T-helper 9 cell (primary cell): Measurements from ENCODE around the gene SNAP23.

Source experiments
- DNase-seq: peaks from one replicate; pipeline ENCODE4 v3.0.0-alpha.2; 2020
- total RNA-seq, 2 donors: gene quantifications; one replicate each; lab custom pipeline; 2026; lab: John Stamatoyannopoulos, UW

SNAP23 gene
- total RNA-seq = 52.4 to 80.6 reads per million in 2 donors

DNA sequence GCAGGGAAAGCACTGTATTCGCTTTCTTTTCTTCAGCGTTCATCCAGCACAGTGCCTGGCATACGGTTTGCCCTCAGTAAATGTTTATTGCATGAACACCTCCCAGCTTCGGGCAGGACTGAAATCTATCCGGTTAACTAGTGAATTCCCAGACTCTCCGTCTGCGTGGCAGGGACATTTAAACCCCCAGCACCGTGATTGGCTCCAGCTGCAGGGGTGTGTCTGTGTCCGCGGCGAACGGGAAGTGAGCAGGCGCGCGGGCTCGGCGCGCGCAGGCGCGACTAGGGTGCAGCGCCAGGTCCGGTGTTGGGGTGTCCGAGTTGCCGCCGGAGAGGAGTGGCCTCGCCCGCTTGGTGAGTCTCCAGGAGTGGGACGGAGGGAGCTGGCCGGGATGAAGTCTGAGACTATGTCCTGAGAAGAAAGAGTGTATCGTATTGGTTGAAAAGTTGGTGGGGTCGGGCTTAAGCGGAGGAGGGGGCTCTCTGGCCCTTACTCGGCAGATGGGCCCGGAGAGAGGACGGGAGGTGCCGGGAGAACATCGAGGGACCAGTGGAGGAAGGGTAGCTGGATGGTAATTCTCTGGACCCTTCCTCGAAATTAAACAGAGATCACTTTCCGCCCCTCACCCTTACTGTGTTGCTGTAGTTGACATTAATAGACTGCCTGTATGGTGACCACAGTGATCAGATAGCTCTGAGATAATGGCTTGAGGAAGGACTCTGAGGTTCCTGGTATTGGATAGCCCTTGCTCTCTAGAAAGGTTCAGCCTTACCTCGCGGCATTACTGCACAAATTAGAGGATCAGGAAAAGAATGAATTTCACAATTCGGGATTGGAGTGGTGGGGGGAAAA is at the start of gene SNAP23:
SNAP23 (plus strand) TSS at position 274 of the 852 bp plus-strand sequence. CDS start 16,213 bp downstream, outside the sequence.
- peak; percentile 69 for DNase-seq

GRCh38 chr15:42447599-42447998 is 47.8 kb upstream of the SNAP23 start:
- DNase-seq = no peak

- no peak for DNase-seq
These were observed 47.2 kb upstream of the SNAP23 start for GRCh38 chr15:42448281-42448680.

- no peak for DNase-seq
These were observed 45.5 kb upstream of the SNAP23 start for GRCh38 chr15:42449770-42450424.

DNA sequence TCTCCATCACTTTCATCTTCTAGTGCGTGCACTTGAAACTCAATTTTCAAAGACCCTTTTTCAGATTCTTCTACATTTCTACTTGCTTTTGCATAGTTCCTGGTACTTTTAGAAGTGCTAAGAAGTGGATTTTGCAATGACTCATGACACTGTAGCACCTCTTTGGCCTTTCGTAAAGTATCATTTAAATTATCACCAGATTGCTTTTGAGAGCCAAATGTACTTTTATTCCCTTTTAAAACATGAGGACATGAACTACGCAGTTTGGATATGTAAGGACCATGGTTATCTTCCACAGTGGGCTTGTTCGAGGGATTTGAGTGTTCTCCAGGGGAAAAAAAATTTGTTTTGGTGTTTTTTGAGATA is 45.0 kb upstream of the SNAP23 start:
- DNase-seq = no peak

DNA sequence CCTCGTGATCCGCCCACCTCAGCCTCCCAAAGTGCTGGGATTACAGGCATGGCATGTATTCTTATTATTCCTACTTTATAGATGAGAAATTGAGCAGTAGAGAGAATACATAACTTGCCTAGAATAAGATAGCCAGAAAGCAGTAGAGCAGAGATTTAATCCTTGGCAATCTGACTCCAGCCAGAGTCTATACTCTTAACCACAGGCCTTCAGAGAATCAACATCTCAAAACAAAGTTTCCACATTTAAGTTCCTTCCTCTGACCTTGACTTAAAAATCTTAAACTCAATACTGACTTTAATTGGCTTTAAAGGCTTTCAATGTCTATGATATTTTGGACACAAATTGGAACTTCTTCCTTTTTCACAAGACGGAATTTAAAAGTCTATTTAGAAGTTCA is 41.6 kb upstream of the SNAP23 start:
- no peak for DNase-seq

GRCh38 chr15:42456531-42456930 is 38.9 kb upstream of the SNAP23 start:
- DNase-seq = no peak

DNA sequence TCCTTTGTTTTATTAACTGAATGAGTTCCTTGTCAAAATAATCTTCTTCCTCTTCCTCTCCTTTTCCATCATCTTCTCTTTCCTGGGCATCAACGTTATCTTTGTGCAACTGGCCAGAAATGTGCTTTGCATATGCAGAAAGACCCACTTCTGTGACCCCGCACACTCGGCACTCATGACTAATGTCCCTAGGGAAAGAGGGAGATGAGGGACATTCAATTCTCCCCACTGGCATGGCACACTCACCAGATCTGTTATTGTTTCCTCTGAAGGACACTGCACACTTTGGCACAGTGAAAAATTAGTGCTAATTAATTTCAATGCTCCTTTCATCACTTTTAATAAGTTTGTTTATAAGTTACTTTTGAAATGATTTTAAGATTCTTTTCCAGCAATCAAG is 38.5 kb upstream of the SNAP23 start:
- no peak for DNase-seq

GRCh38 chr15:42457445-42458442 is 37.7 kb upstream of the SNAP23 start:
- no peak for DNase-seq

DNA sequence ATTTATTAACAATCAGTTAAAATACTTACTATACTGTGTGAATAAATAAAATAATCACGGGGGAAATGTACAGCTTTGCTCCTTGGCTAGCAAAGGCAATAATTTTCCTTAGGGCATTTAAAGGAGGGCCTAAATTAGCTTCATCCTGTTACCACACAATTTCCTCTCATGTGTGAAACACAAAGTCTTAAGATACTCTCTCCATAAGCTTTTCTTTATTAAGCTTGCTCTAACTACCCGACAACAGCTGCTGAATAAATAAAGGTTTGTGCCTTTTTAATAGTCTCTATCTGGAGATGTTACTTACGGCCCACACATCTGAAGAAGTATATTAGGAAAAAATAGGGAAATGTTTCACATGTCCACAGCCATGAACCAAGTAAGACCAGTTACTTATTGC is 34.2 kb upstream of the SNAP23 start:
- DNase-seq = no peak

DNA sequence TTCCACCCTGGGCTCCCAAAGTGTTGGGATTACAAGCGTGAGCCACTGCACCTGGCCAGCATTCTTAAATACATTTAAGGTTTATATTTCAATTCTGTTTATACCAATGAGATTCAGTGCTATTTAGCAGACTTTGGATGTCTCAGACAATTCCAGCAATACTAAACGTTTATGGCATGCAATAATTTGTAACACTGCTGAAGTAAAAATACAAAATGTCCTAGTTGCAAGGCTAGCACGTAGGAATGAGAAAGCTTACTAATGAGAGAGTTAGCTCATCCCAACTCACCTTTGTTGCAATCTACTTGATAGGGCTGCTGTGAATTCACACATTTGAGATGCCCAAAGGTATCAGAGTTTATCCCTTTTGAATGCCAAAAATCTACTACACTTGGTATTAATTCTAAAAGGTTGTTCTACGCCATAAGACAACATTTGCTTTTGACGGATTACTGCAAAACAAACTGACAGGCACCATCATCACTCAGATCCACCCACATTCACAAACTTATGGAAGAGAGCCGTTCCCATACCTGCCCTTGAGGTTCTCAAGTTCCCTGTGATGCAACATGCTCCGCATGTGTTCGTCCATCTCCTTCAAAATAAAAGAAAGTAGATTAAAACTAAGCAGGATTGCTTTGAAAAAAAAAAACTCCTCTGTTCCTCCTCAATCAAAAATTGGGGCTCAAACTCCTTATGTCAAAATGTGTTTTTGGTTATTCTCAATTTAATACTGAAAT is 29.7 kb upstream of the SNAP23 start:
- no peak for DNase-seq

DNA sequence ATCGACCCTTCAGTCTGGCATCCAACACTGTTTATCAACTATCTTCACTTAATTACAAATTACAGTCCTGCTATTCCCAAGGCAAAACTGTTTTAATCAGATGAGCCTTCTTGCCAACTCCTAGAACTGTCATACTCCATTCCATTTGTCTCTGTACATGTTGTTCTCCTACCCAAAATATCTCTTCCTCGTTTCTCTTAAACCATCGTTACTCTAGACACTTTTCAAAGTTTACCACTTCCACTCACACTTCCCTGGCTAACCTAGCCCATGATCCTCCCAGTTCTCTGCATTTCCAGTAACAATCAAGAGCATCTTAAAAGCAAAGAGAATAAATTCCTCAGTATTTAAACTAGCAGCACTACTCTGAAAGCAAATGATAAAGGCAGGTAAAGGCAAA is 24.4 kb upstream of the SNAP23 start:
- DNase-seq = no peak

DNA sequence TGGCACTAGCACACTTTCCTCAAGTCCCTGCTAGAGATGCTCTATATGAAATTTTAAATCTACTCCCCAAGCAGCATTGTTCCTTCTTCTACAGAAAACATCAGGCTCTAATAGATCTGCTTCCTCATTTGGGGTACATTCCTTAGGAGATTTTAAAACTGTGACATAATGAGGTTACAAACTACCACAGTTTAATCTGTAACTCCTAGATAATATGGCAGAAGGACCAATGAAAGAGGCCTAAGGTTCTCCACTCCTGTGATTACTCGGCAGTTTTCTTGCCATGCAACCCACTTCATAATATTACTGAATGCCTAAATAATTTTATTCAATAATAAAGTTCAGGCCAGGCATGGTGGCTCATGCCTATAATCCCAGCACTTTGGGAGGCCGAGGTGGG is 20.6 kb upstream of the SNAP23 start:
- DNase-seq = no peak

GRCh38 chr15:42482701-42483100 is 12.7 kb upstream of the SNAP23 start:
- no peak for DNase-seq

GRCh38 chr15:42483677-42484076 is 11.8 kb upstream of the SNAP23 start:
- no peak for DNase-seq

DNA sequence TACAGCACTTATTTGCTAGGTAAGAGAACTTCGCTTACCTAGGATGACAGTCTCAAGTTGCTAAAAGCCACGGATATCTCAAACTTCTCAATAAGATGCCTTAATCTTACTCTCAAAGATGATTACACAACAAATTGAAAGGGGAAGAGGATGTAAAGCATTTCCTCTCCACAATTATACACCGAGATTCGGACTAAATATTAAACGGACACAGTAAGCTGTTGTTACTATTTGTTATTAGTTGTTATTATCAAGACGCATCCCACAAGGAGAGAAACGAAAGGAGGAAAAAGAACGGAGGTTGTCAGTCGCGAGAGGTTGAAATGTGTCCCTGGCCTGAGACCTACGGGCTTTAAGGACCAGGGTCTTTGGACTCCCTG is 5.2 kb upstream of the SNAP23 start:
- no peak for DNase-seq

- peak; percentile 81 for DNase-seq
These were observed 4.5 kb upstream of the SNAP23 start, which contains the start of gene ZNF106 for GRCh38 chr15:42490671-42491538. TSS of gene ZNF106 (minus strand) at chr15:42491141. CDS start at chr15:42472289, 18,852 bp downstream.

DNA sequence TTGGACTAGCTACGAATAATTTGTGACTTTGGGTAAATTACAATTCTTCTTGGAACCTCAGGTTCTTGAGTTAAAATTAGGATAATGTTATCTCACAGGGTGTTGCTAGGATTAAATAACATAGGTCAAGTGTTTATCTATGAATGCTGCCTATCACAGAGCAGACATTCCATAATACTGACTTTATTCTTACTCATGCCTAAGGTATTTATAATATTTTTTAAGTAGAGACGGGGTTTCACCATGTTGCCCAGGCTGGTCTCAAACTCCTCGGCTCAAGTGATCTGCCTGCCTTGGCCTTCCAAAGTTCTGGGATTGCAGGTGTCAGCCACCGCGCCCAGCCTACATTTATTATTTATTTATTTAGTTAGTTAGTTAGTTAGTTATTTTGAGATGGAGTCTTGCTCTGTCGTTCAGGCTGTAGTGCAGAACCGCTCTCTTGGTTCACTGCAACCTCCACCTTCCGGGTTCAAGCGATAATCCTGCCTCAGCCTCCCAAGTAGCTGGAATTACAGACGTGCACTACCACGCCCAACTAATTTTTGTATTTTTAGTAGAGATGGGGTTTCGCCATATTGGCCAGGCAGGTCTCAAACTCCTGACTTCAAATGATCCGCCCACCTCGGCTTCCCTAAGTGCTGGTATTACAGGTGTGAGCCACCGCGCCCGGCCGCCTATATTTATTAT is 3.8 kb upstream of the SNAP23 start:
- no peak for DNase-seq

DNA sequence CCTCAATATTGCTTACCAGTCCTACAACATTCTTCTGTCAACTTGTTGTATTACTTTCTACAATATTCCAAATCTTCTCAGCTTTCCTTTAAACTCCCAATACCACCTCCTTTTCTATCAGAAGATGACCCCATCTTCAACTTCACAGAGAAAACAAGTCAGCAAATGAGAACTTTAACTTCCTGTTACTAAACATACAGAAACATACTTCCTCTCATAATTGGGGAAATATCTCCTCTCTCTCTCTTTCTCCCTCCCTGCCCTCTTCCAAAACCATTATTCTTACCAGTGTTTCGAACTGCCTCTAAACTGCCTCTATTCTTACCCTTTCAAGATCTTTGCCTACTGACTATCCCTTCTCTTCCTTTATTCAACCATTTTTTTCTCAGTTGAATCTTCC is 1.8 kb upstream of the SNAP23 start:
- DNase-seq = no peak

GRCh38 chr15:42494998-42495360 is 455 bp upstream of the SNAP23 start:
- DNase-seq = no peak
